Stimulated activated CD4-positive, alpha-beta T cell treated with anti-CD3 and anti-CD28 coated beads, Interleukin-1b, Interleukin-23, amount 100 ng/mL, for 48 hours (primary cell): ENCODE results near the gene GPR78.
"Not testable (repeated sequence)": the region's sequence is repeated elsewhere in the genome, so short reads cannot be mapped to it uniquely, and the experiment has no call there.

Experiments used
- DNase-seq: peaks from one replicate; pipeline ENCODE4 v3.0.0-alpha.2; 2020

GPR78 gene

DNA sequence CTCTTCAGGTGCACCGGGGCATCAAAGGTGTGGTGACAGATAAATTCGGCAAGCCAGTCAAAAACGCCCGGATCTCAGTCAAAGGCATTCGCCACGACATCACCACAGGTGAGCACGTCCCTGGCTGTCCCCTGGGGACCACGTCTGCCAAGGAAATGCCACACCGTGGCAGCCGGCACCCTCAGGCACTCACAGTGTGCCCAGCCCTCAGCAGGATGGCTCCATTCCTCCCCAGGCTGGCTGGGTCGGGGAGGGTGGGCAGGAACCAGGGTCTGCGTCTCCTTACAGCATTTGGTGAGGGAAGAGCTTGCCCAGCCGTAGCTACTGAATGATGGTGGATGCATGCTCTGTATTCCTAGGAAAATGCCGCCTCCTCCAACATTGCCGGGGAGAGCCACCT lies 38.2 kb downstream of the GPR78 start:
- DNase-seq = no peak

DNA sequence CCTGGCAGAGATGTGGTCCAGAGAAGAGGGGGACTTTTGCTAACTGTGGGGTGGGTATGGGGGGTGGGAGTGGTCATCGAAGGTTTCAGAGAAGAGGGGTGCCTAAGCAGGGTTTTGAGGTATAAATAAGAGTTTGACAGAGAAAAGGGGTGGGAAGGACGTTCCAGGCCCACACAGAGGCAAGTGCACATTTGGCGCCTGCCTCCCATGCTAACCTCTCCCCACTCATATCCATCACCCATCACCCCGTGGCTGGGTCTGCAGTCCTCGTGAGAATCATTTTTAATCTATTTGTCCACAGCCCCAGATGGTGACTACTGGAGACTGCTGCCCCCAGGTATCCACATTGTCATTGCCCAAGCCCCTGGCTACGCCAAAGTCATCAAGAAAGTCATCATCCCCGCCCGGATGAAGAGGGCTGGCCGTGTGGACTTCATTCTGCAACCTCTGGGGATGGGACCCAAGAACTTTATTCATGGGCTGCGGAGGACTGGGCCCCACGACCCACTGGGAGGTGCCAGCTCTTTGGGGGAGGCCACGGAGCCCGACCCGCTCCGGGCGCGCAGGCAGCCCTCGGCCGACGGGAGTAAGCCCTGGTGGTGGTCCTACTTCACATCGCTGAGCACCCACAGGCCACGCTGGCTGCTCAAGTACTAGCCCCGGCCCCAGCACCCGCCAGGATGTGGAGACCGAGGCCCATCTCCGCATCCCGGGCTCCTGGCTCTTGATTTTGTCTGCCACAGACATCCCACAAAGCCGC lies 38.9 kb downstream of the GPR78 start:
- DNase-seq = no peak

DNA sequence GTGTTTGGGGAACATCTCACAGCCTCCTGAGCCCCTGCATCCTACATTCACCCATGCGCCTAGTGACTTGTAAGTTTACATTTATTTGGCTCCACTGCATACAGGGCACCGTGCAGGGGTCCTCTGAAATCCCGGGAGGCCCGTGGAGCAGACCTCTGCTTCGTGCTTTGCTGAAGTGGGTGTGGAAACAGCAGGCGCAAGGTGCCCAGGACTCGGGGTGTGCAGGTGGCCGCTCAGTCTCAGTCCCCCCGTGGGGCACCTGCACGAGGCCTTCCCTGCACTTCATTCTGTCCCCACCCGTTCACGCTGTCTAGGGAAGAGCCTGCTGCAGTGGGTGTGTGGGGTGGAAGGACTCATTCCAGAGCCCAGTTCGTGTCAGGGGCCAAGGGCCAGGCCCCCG lies 40.9 kb downstream of the GPR78 start:
- not testable (repeated sequence) for DNase-seq

DNA sequence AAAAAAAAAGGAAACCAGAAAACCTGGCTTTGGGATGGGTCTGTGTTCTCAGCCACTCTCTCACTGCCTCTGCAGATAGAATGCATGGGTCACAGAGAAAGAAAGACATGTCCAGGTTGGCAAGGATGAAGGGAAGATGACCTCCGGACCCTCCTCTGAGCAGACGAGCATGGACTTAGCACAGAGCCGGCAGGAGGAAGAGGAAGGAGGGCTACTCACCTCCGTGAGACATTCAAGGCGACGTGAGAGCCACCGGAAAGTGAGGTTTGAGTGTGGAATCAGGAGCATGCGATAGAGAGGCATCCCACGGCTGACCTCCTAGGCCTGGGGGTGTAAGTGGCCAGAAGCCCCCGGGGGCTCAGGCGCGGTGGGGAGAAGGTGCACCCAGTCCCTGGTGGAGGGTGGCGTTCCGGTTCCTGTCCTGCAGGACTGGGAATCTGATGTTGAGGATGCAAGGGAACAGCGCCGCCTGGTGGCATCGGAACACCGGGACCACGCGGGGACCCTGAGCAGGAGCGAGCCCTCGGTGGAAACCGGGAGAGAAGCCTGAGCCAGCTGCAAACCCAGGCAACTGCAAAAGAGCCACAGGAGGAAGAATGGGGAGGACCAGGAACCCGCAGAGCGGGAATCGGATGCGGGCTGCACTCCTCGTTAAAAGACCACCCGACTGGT lies 44.5 kb downstream of the GPR78 start:
- DNase-seq = not testable (repeated sequence)

DNA sequence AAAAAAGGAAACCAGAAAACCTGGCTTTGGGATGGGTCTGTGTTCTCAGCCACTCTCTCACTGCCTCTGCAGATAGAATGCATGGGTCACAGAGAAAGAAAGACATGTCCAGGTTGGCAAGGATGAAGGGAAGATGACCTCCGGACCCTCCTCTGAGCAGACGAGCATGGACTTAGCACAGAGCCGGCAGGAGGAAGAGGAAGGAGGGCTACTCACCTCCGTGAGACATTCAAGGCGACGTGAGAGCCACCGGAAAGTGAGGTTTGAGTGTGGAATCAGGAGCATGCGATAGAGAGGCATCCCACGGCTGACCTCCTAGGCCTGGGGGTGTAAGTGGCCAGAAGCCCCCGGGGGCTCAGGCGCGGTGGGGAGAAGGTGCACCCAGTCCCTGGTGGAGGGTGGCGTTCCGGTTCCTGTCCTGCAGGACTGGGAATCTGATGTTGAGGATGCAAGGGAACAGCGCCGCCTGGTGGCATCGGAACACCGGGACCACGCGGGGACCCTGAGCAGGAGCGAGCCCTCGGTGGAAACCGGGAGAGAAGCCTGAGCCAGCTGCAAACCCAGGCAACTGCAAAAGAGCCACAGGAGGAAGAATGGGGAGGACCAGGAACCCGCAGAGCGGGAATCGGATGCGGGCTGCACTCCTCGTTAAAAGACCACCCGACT lies 50.2 kb downstream of the GPR78 start:
- DNase-seq = not testable (repeated sequence)

DNA sequence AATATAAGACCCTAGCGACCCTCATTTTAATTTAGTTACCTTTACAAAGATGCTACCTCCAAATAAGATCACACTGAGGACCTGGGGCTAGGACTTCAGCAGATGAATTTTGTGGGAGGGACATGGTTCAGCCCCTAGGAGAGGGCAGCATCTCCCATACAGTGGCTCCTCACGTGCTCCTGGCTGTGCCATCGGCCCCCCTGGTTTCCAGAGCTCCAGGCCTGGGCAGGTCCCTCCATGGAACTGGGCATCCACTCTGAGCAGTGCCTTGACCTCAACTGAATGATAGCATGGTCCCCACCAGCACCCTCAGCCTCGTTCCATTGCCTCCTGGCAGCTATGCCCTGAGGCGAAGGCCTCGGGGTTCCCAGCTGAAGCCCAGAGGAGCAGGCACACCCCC lies 51.7 kb downstream of the GPR78 start:
- not testable (repeated sequence) for DNase-seq

DNA sequence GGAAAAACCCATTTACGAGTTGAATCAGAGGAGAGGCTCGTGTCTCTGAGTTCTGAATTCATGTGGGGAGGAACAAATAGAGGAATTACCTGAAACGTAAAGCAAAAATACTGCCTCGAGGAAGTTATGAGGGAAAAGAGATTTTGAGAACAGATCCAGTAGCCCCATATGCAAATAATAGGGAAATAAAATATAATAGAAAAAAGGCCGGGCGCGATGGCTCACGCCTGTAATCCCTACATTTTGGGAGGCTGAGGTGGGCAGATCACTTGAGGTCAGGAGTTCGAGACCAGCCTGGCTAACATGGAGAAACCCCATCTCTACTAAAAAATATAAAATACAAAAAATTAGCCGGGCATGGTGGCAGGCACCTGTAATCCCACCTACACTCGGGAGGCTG lies 54.6 kb downstream of the GPR78 start:
- DNase-seq = not testable (repeated sequence)

DNA sequence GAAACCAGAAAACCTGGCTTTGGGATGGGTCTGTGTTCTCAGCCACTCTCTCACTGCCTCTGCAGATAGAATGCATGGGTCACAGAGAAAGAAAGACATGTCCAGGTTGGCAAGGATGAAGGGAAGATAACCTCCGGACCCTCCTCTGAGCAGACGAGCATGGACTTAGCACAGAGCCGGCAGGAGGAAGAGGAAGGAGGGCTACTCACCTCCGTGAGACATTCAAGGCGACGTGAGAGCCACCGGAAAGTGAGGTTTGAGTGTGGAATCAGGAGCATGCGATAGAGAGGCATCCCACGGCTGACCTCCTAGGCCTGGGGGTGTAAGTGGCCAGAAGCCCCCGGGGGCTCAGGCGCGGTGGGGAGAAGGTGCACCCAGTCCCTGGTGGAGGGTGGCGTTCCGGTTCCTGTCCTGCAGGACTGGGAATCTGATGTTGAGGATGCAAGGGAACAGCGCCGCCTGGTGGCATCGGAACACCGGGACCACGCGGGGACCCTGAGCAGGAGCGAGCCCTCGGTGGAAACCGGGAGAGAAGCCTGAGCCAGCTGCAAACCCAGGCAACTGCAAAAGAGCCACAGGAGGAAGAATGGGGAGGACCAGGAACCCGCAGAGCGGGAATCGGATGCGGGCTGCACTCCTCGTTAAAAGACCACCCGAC lies 55.8 kb downstream of the GPR78 start:
- DNase-seq = not testable (repeated sequence)
